Thyroid gland (tissue), 4 donors: ENCODE results near the gene GARRE1.

Source experiments
- POLR2A ChIP-seq, 2 donors: fragments of 450-650 bp; IDR thresholded peaks; one replicate each; pipeline ENCODE4 v1.6.1; 2017; ENCODE audit warnings: antibody characterized with exemption in 2 of 2, mild to moderate bottlenecking in 2 of 2, moderate library complexity in 1 of 2
- TF ChIP-seq, protein P1 (sequence below), 6 experiments: fragments of 200-600 bp in 3 of 6; fragments of 450-650 bp in 3 of 6; sonication (generic) in 3 of 6; IDR thresholded peaks; one replicate each; pipeline ENCODE4 v1.5.1; 2016 to 2019; ENCODE audit warnings: antibody characterized with exemption in 6 of 6, mild to moderate bottlenecking in 2 of 6, inconsistent platforms in 1 of 6, moderate library complexity in 1 of 6

DNA sequence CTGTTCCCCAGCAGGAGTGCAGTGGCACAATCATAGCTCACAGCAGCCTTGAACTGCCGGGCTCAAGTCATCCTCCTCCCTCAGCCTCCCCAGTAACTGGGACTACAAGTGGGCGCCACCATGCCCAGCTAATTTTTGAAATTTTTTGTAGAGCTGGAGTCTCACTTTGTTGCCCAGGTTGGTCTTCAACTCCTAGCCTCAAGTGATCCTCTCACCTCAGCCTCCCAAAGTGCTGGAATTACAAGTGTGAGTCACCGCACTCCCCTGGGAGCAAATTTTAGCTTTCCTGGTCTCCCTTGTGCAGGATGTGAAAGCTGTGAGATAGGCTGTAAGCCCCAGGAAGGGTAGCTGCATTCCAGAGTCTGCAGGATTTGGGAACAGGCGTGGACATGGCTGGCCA lies 5.4 kb upstream of the GARRE1 start:
- TF ChIP-seq, protein P1, sequence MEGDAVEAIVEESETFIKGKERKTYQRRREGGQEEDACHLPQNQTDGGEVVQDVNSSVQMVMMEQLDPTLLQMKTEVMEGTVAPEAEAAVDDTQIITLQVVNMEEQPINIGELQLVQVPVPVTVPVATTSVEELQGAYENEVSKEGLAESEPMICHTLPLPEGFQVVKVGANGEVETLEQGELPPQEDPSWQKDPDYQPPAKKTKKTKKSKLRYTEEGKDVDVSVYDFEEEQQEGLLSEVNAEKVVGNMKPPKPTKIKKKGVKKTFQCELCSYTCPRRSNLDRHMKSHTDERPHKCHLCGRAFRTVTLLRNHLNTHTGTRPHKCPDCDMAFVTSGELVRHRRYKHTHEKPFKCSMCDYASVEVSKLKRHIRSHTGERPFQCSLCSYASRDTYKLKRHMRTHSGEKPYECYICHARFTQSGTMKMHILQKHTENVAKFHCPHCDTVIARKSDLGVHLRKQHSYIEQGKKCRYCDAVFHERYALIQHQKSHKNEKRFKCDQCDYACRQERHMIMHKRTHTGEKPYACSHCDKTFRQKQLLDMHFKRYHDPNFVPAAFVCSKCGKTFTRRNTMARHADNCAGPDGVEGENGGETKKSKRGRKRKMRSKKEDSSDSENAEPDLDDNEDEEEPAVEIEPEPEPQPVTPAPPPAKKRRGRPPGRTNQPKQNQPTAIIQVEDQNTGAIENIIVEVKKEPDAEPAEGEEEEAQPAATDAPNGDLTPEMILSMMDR (IDR thresholded peaks at IDR 0.05) = no peak
- TF ChIP-seq POLR2A (IDR thresholded peaks at IDR 0.05) = no peak
